Measurements from ENCODE around the gene APLP2. TPM values are rescaled to one million over a fixed set of nuclear protein-coding genes. Genes with fewer than 3 reads are reported as not detected.
"Not testable (repeated sequence)": the region's sequence is repeated elsewhere in the genome, so short reads cannot be mapped to it uniquely, and the experiment has no call there.

APLP2 gene
- total RNA-seq, 1 experiment from 2014 or later: 317 TPM

- H3K27me3 Mint-ChIP-seq (ENCODE audit: insufficient read depth, unreplicated experiment): no peaks in the 10 kb centered on the region
- no peak overlapping the region for H3K27ac Mint-ChIP-seq (ENCODE audit: low read depth, unreplicated experiment)
- ChIA-PET POLR2A (interaction anchor here (0.9 kb wide), 1 partner anchor 15 kb away, joined by 3 read pairs; no protein-coding TSS in a partner anchor), CTCF (no interaction called here)
- DNase-seq (ENCODE audit: unreplicated experiment): no peak
- intact Hi-C loops (cut with micrococcal nuclease): no loop called here
- peaks cover 10% of the 10 kb centered on the region for H3K4me1 Mint-ChIP-seq (ENCODE audit: insufficient read depth, unreplicated experiment)
- TF ChIP-seq, protein P1, sequence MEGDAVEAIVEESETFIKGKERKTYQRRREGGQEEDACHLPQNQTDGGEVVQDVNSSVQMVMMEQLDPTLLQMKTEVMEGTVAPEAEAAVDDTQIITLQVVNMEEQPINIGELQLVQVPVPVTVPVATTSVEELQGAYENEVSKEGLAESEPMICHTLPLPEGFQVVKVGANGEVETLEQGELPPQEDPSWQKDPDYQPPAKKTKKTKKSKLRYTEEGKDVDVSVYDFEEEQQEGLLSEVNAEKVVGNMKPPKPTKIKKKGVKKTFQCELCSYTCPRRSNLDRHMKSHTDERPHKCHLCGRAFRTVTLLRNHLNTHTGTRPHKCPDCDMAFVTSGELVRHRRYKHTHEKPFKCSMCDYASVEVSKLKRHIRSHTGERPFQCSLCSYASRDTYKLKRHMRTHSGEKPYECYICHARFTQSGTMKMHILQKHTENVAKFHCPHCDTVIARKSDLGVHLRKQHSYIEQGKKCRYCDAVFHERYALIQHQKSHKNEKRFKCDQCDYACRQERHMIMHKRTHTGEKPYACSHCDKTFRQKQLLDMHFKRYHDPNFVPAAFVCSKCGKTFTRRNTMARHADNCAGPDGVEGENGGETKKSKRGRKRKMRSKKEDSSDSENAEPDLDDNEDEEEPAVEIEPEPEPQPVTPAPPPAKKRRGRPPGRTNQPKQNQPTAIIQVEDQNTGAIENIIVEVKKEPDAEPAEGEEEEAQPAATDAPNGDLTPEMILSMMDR (IDR thresholded peaks at IDR 0.05; ENCODE audit: unreplicated experiment): no peak
- peaks cover 8% of the 10 kb centered on the region for H3K9me3 Mint-ChIP-seq (ENCODE audit: unreplicated experiment)
- no TSS peak for BruUV-seq (replicated peaks)
- no peaks in the 10 kb centered on the region for H3K36me3 Mint-ChIP-seq (ENCODE audit: insufficient read depth, unreplicated experiment)
- H3K4me3 Mint-ChIP-seq (ENCODE audit: unreplicated experiment): no peak overlapping the region
These were observed 100.7 kb downstream of the APLP2 start for GRCh38 chr11:130170345-130170744.

DNA sequence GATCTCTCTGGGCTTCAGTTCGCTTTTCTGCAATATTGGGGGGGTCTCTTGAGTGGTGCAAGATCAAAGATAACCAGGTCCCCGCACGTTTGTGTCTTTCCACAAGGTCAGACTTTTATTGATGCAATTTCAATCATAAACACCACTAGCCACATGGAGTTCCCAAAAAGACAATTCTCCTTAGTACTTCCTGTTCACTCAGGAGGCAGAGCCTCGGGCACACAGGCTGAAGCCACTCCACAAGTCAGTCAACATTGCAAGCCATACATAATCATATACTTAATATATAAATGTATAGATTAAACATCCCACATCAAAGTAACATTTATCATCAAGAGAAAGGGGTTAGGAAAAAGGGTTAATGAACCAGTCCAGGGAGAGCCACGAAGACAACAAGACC lies 101.8 kb downstream of the APLP2 start:
- H3K4me1 Mint-ChIP-seq (ENCODE audit: insufficient read depth, unreplicated experiment): peaks cover 3% of the 10 kb centered on the region

GRCh38 chr11:130172001-130172400 lies 102.3 kb downstream of the APLP2 start:
- CTCF ChIA-PET; H3K27me3 Mint-ChIP-seq (ENCODE audit: insufficient read depth, unreplicated experiment); H3K4me1 Mint-ChIP-seq (ENCODE audit: insufficient read depth, unreplicated experiment); H3K9me3 Mint-ChIP-seq (ENCODE audit: unreplicated experiment); H3K27ac Mint-ChIP-seq (ENCODE audit: low read depth, unreplicated experiment); BruUV-seq (replicated peaks); intact Hi-C loops (cut with micrococcal nuclease); H3K36me3 Mint-ChIP-seq (ENCODE audit: insufficient read depth, unreplicated experiment); DNase-seq (ENCODE audit: unreplicated experiment); H3K4me3 Mint-ChIP-seq (ENCODE audit: unreplicated experiment): not testable (repeated sequence)
- POLR2A ChIA-PET: interaction anchor here (0.6 kb wide), 1 partner anchor 240 kb away, joined by 3 read pairs; no protein-coding TSS in a partner anchor

More for the DNA sequence above, 101.8 kb downstream of the APLP2 start:
- Mint-ChIP-seq H3K36me3 (ENCODE audit: insufficient read depth, unreplicated experiment) (no peaks in the 10 kb centered on the region), H3K4me3 (ENCODE audit: unreplicated experiment) (no peak overlapping the region), H3K27me3 (ENCODE audit: insufficient read depth, unreplicated experiment) (no peaks in the 10 kb centered on the region), H3K27ac (ENCODE audit: low read depth, unreplicated experiment) (no peak overlapping the region), H3K9me3 (ENCODE audit: unreplicated experiment) (peaks cover 9% of the 10 kb centered on the region)
- TF ChIP-seq, protein P1 (IDR thresholded peaks at IDR 0.05; ENCODE audit: unreplicated experiment): no peak
- ChIA-PET CTCF (no interaction called here), POLR2A (interaction anchor here (0.6 kb wide), 1 partner anchor 239 kb away, joined by 3 read pairs; no protein-coding TSS in a partner anchor)
- intact Hi-C loops (cut with micrococcal nuclease): no loop called here
- no TSS peak for BruUV-seq (replicated peaks)
- no peak for DNase-seq (ENCODE audit: unreplicated experiment)

GRCh38 chr11:130174642-130175041 lies 104.9 kb downstream of the APLP2 start:
- no peak overlapping the region for H3K27ac Mint-ChIP-seq (ENCODE audit: low read depth, unreplicated experiment)
- TF ChIP-seq, protein P1 (IDR thresholded peaks at IDR 0.05; ENCODE audit: unreplicated experiment): no peak
- no peak for DNase-seq (ENCODE audit: unreplicated experiment)
- no peaks in the 10 kb centered on the region for H3K27me3 Mint-ChIP-seq (ENCODE audit: insufficient read depth, unreplicated experiment)
- CTCF ChIA-PET: no interaction called here
- H3K4me1 Mint-ChIP-seq (ENCODE audit: insufficient read depth, unreplicated experiment): peaks cover 5% of the 10 kb centered on the region
- intact Hi-C loops (cut with micrococcal nuclease): no loop called here
- peaks cover 9% of the 10 kb centered on the region for H3K9me3 Mint-ChIP-seq (ENCODE audit: unreplicated experiment)
- BruUV-seq (replicated peaks): no TSS peak
- no peaks in the 10 kb centered on the region for H3K36me3 Mint-ChIP-seq (ENCODE audit: insufficient read depth, unreplicated experiment)
- POLR2A ChIA-PET: no interaction called here
- no peak overlapping the region for H3K4me3 Mint-ChIP-seq (ENCODE audit: unreplicated experiment)

GRCh38 chr11:130175898-130176297 lies 106.2 kb downstream of the APLP2 start:
- Mint-ChIP-seq H3K36me3 (ENCODE audit: insufficient read depth, unreplicated experiment) (no peaks in the 10 kb centered on the region), H3K4me1 (ENCODE audit: insufficient read depth, unreplicated experiment) (peaks cover 10% of the 10 kb centered on the region), H3K4me3 (ENCODE audit: unreplicated experiment) (no peak overlapping the region), H3K27ac (ENCODE audit: low read depth, unreplicated experiment) (no peak overlapping the region), H3K9me3 (ENCODE audit: unreplicated experiment) (peaks cover 9% of the 10 kb centered on the region), H3K27me3 (ENCODE audit: insufficient read depth, unreplicated experiment) (no peaks in the 10 kb centered on the region)
- intact Hi-C loops (cut with micrococcal nuclease): no loop called here
- BruUV-seq (replicated peaks): no TSS peak
- POLR2A ChIA-PET: no interaction called here
- TF ChIP-seq, protein P1 (IDR thresholded peaks at IDR 0.05; ENCODE audit: unreplicated experiment): no peak
- DNase-seq (ENCODE audit: unreplicated experiment): no peak
- CTCF ChIA-PET: interaction anchor here (0.7 kb wide), 1 partner anchor 125 kb away, joined by 3 read pairs; no protein-coding TSS in a partner anchor
